Nephron progenitor cell (in vitro differentiated cells): ENCODE measurements around the gene XPO6.

Source experiments
- DNase-seq: peaks from one replicate; pipeline ENCODE4 v3.0.0; 2021
- H3K27ac Mint-ChIP-seq: 2 replicates; pipeline ENCODE4 v1.8.0; 2021; ENCODE audit warnings: mild to moderate bottlenecking, moderate library complexity, mixed read lengths
- H3K27me3 Mint-ChIP-seq: 2 replicates; pipeline ENCODE4 v1.8.0; 2021; ENCODE audit warnings: mild to moderate bottlenecking, low read depth, mixed read lengths; ENCODE audit not compliant: poor library complexity
- H3K36me3 Mint-ChIP-seq: 2 replicates; pipeline ENCODE4 v1.8.0; 2021; ENCODE audit warnings: low read depth, mixed read lengths
- H3K4me1 Mint-ChIP-seq: 2 replicates; pipeline ENCODE4 v1.8.0; 2021; ENCODE audit warnings: mixed read lengths
- H3K4me3 Mint-ChIP-seq: 2 replicates; pipeline ENCODE4 v1.8.0; 2021; ENCODE audit warnings: mild to moderate bottlenecking, moderate library complexity, mixed read lengths
- H3K9me3 Mint-ChIP-seq: 2 replicates; pipeline ENCODE4 v1.8.0; 2021; ENCODE audit warnings: mild to moderate bottlenecking, moderate library complexity, mixed read lengths
- CTCF ChIP-seq: fragments of 200-600 bp; sonication (generic); IDR thresholded peaks from 2 replicates; pipeline ENCODE4 v1.5.0; 2021; ENCODE audit warnings: antibody characterized with exemption

The XPO6 gene

DNA sequence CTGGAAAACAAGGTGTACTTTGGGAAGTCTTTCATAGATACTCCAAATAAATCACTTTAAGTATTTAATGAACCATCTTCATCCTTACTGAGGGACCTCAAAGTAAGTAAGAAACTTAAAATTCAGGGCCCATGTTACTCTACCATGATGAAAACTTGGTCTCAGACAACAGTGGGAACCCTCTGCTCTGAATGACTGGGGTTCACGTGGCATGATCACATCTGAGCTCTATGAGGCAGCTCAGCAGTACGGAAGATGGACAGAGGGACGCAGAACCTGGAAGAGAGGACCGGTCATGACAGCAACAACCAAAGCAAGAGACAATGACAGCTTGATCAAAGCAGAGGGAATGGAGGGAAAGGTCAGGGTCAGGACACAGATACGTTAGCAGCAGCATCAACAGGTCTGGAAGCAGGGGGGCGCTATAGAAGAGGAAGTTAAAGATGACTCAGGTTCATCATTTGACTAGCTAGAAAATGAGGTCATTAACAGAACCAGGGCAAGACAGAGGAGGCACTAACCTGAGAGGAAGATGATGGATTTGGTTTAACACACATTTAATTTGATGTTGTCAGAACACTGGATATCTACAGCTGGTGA lies 9.5 kb downstream of the XPO6 start:
- Mint-ChIP-seq H3K4me3 (no peak overlapping the region), H3K27ac (peak overlapping the region; percentile 9), H3K9me3 (no peaks in the 10 kb centered on the region), H3K27me3 (no peaks in the 10 kb centered on the region), H3K36me3 (peaks cover 34% of the 10 kb centered on the region), H3K4me1 (peaks cover 16% of the 10 kb centered on the region)
- no peak for DNase-seq
- no peak for TF ChIP-seq CTCF

GRCh38 chr16:28200661-28201060 lies 11.1 kb downstream of the XPO6 start:
- H3K9me3 Mint-ChIP-seq, result no peaks in the 10 kb centered on the region
- peaks cover 36% of the 10 kb centered on the region for H3K36me3 Mint-ChIP-seq
- no peak for TF ChIP-seq CTCF
- H3K27ac Mint-ChIP-seq, result peak overlapping the region; percentile 90
- no peaks in the 10 kb centered on the region for H3K27me3 Mint-ChIP-seq
- DNase-seq, result no peak
- H3K4me3 Mint-ChIP-seq, result no peak overlapping the region
- H3K4me1 Mint-ChIP-seq, result peaks cover 21% of the 10 kb centered on the region

GRCh38 chr16:28196387-28196987 lies 15.3 kb downstream of the XPO6 start:
- TF ChIP-seq CTCF, result no peak
- Mint-ChIP-seq H3K27ac (peak overlapping the region; percentile 98), H3K27me3 (no peaks in the 10 kb centered on the region), H3K4me3 (no peak overlapping the region), H3K36me3 (peaks cover 36% of the 10 kb centered on the region), H3K4me1 (peaks cover 40% of the 10 kb centered on the region), H3K9me3 (no peaks in the 10 kb centered on the region)
- no peak for DNase-seq

DNA sequence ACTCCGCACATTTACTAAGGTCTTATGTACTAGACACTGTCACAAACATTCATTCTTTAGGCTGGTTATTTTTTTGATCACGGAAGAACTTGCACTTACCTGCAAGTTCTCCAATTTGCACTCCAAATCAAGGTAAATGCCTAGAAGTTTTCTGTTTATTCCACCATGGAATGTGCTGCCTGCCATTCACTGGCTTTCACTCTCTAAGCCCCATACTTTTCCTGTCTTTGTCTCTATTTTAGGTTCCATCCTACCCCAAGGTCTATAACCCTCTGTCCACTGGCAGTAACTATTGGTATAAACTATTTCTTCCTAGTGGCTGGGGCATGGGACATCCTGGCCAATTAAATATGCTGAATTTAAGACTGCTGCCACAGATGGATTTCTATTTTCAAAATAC lies 15.9 kb downstream of the XPO6 start:
- Mint-ChIP-seq H3K27ac (peak overlapping the region; percentile 2), H3K4me1 (peaks cover 38% of the 10 kb centered on the region), H3K36me3 (peaks cover 29% of the 10 kb centered on the region), H3K27me3 (no peaks in the 10 kb centered on the region), H3K4me3 (no peak overlapping the region), H3K9me3 (no peaks in the 10 kb centered on the region)
- no peak for DNase-seq
- TF ChIP-seq CTCF, result no peak

GRCh38 chr16:28193530-28194423 lies 18.0 kb downstream of the XPO6 start:
- Mint-ChIP-seq H3K27ac (peak overlapping the region; percentile 77), H3K36me3 (peaks cover 25% of the 10 kb centered on the region), H3K4me3 (no peak overlapping the region), H3K4me1 (peaks cover 51% of the 10 kb centered on the region), H3K9me3 (no peaks in the 10 kb centered on the region), H3K27me3 (peaks cover 2% of the 10 kb centered on the region)
- DNase-seq, result no peak
- TF ChIP-seq CTCF, result no peak
